8988T (cell line): ENCODE measurements around the gene MACROD2.
"Not testable (repeated sequence)": the region's sequence is repeated elsewhere in the genome, so short reads cannot be mapped to it uniquely, and the experiment has no call there.

Experiments used
- DNase-seq: peaks from one replicate; pipeline ENCODE4 v3.0.0; 2011

The MACROD2 gene

GRCh38 chr20:15977026-15977425, 1981.7 kb downstream of the MACROD2 start:
- DNase-seq = no peak

GRCh38 chr20:15977758-15978157, 1982.4 kb downstream of the MACROD2 start:
- DNase-seq = no peak

DNA sequence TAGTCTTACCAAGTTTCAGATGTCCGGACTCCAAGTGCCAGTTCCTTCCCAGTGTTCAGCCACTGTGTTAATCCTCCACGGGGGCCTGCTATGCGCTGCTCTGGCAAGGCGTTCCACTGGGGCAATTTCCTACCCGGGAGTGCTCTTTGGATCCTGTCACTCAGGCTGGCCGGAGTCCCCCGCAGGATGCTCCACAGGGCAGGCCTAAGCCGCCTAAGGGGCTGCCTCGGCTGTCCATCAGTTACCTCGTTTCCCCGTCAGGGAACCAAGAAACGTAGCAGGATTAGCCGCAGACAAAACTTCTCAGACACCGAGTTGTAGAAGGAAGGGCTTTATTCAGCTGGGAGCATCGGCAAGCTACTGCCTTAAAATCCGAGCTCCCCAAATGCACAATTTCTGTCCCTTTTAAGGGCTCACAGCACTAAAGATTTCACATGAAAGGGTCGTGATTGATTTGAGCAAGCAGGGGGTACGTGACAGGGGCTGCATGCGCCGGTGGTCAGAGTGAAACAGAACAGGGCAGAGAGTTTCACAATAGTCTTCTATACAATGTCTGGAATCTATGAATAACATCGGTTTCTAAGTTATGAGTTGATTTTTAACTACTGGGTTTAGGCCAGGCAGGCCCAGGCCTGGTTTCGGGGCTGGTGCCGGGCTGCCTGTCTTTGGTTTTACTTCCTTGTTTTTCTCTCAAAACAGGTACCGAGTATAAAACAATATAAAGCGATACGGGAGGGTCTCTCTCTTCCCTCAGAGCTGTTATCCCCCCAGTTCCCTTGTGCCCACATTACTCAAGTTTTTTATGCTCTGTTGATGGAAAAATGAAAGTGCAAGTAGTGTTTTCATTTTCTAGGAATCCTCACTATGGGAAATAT, 1990.4 kb downstream of the MACROD2 start:
- DNase-seq = not testable (repeated sequence)

DNA sequence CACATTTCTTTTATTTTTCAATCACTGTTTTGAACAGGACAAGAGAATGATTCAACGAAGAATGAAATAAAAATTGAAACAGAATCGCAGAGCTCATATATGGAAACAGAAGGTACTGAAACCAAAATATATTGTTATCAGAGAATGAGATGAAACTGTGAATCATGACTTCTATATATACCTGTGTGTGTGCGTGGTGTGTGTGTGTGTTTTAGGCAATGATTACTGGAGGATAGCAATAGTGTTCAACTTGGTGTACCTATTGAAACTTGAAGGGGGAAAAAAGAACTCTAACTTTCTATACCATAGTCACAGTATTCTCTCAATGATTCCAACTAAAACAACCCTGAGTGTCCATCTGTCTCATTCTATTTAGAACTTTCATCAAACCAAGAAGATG, 1991.4 kb downstream of the MACROD2 start:
- no peak for DNase-seq

- DNase-seq = no peak
Measured at GRCh38 chr20:15991279-15991678, 1996.0 kb downstream of the MACROD2 start.

DNA sequence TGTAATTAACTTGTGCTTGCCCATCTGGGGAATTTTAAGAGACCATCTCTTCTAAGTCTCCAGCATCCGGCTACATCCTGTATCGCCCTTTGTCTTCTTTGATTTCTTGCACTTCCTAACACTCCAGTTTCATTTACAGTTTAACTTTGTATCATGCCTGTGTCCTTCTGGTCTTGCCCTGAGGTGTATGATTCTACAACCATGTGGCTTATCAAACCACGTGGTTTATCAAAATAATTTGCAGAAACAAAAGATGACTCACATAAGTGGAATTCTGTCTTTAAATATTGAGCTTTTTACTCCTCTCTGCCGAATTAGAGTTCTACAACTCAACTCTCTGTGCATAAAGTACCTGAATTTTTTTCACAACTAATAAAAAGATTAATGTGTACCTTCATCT, 1997.2 kb downstream of the MACROD2 start:
- DNase-seq = no peak

DNA sequence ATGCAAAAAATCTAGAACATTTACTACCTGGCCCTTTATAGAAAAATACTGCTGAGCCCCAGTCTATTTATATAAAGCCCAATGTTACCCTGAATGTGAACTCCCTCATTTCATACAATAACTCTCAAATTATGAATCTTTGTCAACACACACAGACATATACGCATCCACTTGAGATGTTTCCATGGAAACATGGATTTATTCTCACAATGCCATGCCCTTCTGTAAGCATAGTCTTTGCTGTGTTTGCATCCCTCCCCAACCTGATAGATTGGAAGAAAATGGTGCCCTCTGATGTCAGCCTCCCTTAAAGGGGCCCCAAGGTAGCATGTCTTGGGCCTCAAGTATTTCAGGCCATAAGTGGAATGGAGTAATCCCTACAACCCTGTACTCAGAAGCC, 2004.8 kb downstream of the MACROD2 start:
- DNase-seq = no peak

DNA sequence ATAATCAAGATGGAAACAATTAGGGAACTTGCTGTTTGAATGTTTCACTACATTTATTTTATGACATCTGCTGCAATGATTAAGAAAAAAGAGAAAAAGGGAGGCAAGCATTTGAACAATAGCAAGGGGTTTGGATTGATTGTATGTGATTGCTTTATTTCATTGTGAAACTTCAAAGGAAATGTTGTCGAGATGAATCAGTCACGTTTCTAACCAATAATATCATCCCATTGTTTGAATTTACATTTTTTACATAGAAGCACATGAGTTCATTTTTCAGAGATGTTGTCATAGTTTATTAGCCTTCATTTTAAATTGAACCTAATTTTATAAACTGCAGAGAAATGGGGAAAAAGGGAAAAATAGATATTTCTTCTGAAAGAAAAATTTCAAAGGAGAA, 2006.0 kb downstream of the MACROD2 start:
- no peak for DNase-seq

DNA sequence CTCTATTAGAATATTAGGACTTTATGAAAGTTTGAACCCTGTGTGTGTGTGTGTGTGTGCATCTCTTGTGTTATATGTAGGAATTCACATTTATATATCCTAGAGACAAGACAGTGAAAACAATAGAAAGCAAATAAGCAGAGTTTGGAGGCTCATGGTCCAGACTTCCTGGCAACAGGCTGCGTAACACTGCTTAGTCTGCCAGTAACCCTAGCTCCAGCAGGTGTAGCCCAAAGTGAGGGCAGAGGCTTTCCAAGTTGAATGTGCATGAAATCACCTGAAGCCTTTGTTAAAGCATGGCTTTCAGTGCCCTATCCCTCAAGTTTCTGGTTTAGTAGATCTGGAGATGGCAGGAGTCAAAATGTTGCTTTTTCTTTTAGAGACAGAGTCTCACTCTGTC, 2008.0 kb downstream of the MACROD2 start:
- no peak for DNase-seq

GRCh38 chr20:16004108-16004854, 2009.0 kb downstream of the MACROD2 start:
- no peak for DNase-seq

DNA sequence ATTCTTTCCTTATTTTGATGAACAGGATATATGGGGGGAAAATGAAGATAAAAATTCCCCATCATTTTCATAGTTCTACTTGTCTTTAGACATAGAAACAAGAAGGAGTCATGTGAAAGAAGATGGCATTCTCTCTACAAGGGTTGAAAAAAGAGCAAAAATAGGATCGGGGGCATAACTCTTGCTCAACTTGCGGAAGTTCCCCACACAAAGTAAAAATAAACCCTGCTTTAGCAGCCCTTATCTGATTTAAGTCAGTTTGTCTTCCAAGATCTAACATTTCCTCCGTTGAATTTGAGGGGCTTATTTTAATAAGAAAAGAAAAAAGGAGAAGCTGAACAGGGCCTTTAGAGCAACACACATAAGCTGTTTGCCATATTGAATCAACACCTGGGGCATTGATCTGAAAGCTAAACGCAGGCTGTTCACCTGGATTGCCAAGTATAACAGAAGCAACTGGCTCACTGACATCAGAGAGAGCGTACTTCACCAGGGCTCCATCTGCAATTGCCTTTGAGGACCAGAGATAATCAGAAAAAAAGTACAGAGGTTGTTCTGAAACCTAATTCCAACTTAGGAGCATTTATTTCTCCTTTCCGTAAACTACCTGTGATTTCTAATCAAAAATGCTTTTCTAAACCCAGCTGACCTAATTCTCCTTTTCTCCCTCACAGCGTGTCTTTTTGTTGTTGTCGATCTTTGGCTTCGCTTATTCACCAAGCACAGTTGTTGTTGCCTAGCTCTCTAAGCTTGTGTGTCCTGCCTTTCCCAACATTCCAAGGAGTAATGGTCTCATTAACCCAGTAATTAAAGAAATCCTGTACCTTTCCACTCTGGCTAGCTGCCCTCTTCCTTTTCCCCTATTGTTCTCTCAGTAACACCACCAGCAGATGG, 2010.0 kb downstream of the MACROD2 start:
- DNase-seq = no peak

GRCh38 chr20:16005915-16006493, 2010.7 kb downstream of the MACROD2 start:
- DNase-seq = no peak

DNA sequence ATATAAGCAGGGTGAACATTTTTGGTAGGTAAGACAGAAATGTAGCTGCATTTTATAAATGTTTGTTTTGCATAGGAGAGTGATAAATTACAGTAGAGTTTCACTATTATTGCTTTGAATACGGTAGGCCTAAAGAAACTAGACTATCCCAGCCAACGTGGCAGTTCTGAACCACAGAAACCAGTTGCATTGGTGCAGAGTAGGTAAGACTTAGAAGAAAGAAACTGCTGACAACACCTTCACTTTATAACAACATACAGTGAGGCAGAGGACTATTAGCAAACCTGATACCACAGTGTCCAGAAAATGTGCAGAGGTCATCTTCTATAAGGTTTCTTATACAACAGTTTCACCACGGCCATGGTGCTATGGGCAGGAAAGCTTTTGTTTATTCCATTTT, 2011.8 kb downstream of the MACROD2 start:
- no peak for DNase-seq

- no peak for DNase-seq
Measured at GRCh38 chr20:16007962-16008361, 2012.6 kb downstream of the MACROD2 start.

GRCh38 chr20:16011056-16011455, 2015.7 kb downstream of the MACROD2 start:
- no peak for DNase-seq

- DNase-seq = no peak
Measured at GRCh38 chr20:16011519-16011918, 2016.2 kb downstream of the MACROD2 start.

- not testable (repeated sequence) for DNase-seq
Measured at GRCh38 chr20:16012934-16013333, 2017.6 kb downstream of the MACROD2 start.

GRCh38 chr20:16013631-16014030, 2018.3 kb downstream of the MACROD2 start:
- no peak for DNase-seq

DNA sequence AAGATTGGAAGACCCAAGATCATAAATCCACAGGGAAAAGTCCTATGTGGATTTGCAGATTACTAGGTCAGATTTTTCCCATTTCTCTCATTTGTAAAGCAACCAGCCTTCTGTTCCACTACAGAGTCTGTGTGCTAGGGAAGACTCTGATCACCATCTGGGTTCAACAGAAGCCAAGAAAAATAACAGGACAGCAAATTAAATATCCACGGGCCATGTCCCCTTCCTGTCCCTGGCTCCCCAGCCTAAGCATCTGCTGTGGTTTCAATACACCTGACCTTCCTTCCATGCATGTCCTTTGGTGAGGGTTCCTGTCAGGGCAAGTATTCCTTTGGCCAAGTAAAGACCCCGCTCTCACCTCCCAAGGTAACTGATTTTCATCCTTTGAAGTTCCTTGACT, 2019.1 kb downstream of the MACROD2 start:
- DNase-seq = no peak

- no peak for DNase-seq
Measured at GRCh38 chr20:16017656-16018055, 2022.3 kb downstream of the MACROD2 start.

- DNase-seq = no peak
Measured at GRCh38 chr20:16018881-16019280, 2023.6 kb downstream of the MACROD2 start.

DNA sequence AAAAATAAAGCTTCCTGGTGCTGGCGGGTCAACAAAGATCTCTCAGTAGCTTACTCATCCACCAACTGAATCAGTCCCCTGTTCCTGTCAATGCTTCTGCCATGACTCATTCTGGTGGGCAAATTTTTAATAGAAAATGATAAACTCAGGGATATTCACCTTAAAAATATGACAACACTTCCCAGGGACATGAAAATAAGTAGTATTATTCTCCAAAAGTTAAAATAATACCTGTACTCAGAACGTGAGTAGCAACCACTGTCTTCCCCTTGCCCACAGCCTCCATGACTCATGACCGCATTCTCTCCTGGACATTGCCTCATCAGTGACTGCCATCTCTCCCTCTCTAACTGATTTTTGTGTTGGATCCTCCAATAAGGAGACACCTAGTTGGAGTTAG, 2025.7 kb downstream of the MACROD2 start:
- DNase-seq = no peak

DNA sequence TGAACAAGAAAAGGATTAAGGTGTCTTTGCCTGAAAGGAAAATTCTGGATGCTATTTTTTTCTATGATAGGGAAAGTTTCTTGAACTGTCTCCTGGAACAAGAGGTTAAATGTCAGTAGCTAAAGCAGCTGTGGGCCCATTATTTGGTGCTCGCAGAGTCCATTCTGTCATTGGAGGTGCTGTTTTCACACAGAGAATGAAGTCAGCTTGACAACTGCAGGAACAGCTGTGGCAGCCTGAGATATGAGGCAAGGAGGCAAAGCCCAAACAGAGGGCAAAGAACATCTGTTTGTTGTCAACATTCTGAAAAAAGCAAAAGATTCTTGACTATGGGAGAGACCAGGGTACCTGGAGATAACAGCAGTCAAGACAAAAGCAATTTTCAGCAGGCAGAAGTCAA, 2029.8 kb downstream of the MACROD2 start:
- DNase-seq = no peak
